Measurements from ENCODE around the gene A2M.

DNA sequence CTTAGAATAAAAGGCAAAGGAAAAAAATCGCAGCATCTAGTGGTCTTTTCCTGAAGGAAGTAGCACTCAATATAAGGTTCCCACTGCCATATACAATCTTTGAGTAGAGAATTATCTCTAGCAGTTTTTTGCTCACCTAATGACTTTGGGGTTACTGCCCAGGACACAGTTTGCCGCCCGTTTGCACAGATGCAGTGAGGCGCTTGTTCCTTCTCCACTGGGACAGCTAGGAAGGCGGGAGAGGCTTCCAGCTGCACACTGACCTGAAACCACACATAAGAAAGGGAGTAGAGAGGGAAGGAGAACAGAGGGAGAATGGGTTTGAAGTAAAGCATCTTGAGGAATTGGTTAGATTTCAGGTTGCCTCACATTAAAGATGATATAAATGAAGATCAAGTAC, 25.5 kb downstream of the A2M start:
- TF ChIP-seq ETS1 (IDR thresholded peaks at IDR 0.05) (no peak), CTCF (conservative IDR thresholded peaks at IDR 0.05; ENCODE audit: low read depth in 2 of 2) (no peak), EZH2 (IDR thresholded peaks at IDR 0.05; ENCODE audit: low read depth, unreplicated experiment) (no peak), POLR2AphosphoS5 (IDR thresholded peaks at IDR 0.05; ENCODE audit: low read depth) (no peak)
- TF ChIP-seq, protein P1, sequence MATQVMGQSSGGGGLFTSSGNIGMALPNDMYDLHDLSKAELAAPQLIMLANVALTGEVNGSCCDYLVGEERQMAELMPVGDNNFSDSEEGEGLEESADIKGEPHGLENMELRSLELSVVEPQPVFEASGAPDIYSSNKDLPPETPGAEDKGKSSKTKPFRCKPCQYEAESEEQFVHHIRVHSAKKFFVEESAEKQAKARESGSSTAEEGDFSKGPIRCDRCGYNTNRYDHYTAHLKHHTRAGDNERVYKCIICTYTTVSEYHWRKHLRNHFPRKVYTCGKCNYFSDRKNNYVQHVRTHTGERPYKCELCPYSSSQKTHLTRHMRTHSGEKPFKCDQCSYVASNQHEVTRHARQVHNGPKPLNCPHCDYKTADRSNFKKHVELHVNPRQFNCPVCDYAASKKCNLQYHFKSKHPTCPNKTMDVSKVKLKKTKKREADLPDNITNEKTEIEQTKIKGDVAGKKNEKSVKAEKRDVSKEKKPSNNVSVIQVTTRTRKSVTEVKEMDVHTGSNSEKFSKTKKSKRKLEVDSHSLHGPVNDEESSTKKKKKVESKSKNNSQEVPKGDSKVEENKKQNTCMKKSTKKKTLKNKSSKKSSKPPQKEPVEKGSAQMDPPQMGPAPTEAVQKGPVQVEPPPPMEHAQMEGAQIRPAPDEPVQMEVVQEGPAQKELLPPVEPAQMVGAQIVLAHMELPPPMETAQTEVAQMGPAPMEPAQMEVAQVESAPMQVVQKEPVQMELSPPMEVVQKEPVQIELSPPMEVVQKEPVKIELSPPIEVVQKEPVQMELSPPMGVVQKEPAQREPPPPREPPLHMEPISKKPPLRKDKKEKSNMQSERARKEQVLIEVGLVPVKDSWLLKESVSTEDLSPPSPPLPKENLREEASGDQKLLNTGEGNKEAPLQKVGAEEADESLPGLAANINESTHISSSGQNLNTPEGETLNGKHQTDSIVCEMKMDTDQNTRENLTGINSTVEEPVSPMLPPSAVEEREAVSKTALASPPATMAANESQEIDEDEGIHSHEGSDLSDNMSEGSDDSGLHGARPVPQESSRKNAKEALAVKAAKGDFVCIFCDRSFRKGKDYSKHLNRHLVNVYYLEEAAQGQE (IDR thresholded peaks at IDR 0.05; ENCODE audit: unreplicated experiment): no peak

Data from GM23338 (cell line).